GM19467 (cell line): ENCODE measurements around the gene PPIH.
A peak's percentile ranks its signal among the peaks of the same experiment; 100 is the strongest.
"Not testable (repeated sequence)": the region's sequence is repeated elsewhere in the genome, so short reads cannot be mapped to it uniquely, and the experiment has no call there.

ENCODE experiments used
- ATAC-seq: cut with Tn5 transposase; IDR thresholded peaks from one replicate; pipeline ENCODE4 v1.9.1; 2021; ENCODE audit warnings: mild to moderate bottlenecking, moderate library complexity; ENCODE audit not compliant: unreplicated experiment

The PPIH gene

GRCh38 chr1:42681741-42682483 is 23.7 kb downstream of the PPIH start, which contains the start of gene YBX1:
TSS of gene YBX1 (plus strand) at chr1:42682418. CDS start at chr1:42682566, 148 bp downstream.
- ATAC-seq = peak; percentile 83

- ATAC-seq = peak; percentile 12
Measured at GRCh38 chr1:42682484-42682738, 24.2 kb downstream of the PPIH start.

- peak; percentile 38 for ATAC-seq
Measured at GRCh38 chr1:42682739-42683531, 24.7 kb downstream of the PPIH start.

- ATAC-seq = no peak
Measured at GRCh38 chr1:42684139-42684538, 25.9 kb downstream of the PPIH start.

- no peak for ATAC-seq
Measured at GRCh38 chr1:42686418-42686817, 28.2 kb downstream of the PPIH start.

- ATAC-seq = no peak
Measured at GRCh38 chr1:42689912-42690311, 31.7 kb downstream of the PPIH start.

- no peak for ATAC-seq
Measured at GRCh38 chr1:42690477-42691156, 32.4 kb downstream of the PPIH start.

GRCh38 chr1:42691157-42691498 is 32.9 kb downstream of the PPIH start:
- ATAC-seq = no peak

- no peak for ATAC-seq
Measured at GRCh38 chr1:42692461-42692860, 34.2 kb downstream of the PPIH start.

GRCh38 chr1:42692911-42693310 is 34.7 kb downstream of the PPIH start:
- no peak for ATAC-seq

GRCh38 chr1:42698081-42698813 is 40.0 kb downstream of the PPIH start:
- no peak for ATAC-seq

GRCh38 chr1:42700006-42700405 is 41.8 kb downstream of the PPIH start:
- no peak for ATAC-seq

- ATAC-seq = no peak
Measured at GRCh38 chr1:42703888-42704464, 45.8 kb downstream of the PPIH start.

- not testable (repeated sequence) for ATAC-seq
Measured at GRCh38 chr1:42712808-42713207, 54.6 kb downstream of the PPIH start.

- ATAC-seq = no peak
Measured at GRCh38 chr1:42713293-42713692, 55.1 kb downstream of the PPIH start.

- not testable (repeated sequence) for ATAC-seq
Measured at GRCh38 chr1:42714441-42714840, 56.2 kb downstream of the PPIH start.

- no peak for ATAC-seq
Measured at GRCh38 chr1:42720868-42721267, 62.6 kb downstream of the PPIH start.

GRCh38 chr1:42721926-42722325 is 63.7 kb downstream of the PPIH start:
- ATAC-seq = no peak

- ATAC-seq = not testable (repeated sequence)
Measured at GRCh38 chr1:42722403-42722802, 64.2 kb downstream of the PPIH start.

- ATAC-seq = no peak
Measured at GRCh38 chr1:42723511-42723910, 65.3 kb downstream of the PPIH start.

GRCh38 chr1:42725820-42726219 is 67.6 kb downstream of the PPIH start:
- not testable (repeated sequence) for ATAC-seq
